Ectodermal cell (in vitro differentiated cells): ENCODE measurements around the gene IRF2BP2.

Source experiments
- H3K27ac ChIP-seq: 2 replicates; pipeline ENCODE4 v1.7.0; 2013; ENCODE audit warnings: mild to moderate bottlenecking, low read depth, low read length; ENCODE audit not compliant: insufficient read depth, poor library complexity, severe bottlenecking
- H3K27me3 ChIP-seq: 2 replicates; pipeline ENCODE4 v1.7.0; 2013; ENCODE audit warnings: mild to moderate bottlenecking, low read length; ENCODE audit not compliant: insufficient read depth, control insufficient read depth, poor library complexity, severe bottlenecking
- H3K36me3 ChIP-seq: one replicate; pipeline ENCODE4 v1.7.0; 2013; ENCODE audit warnings: low read length; ENCODE audit not compliant: control insufficient read depth, insufficient read depth
- H3K4me1 ChIP-seq: one replicate; pipeline ENCODE4 v1.7.0; 2013; ENCODE audit warnings: low read length; ENCODE audit not compliant: control insufficient read depth, insufficient read depth
- H3K4me3 ChIP-seq: 2 replicates; pipeline ENCODE4 v1.7.0; 2013; ENCODE audit warnings: low read depth, low read length, control low read depth; ENCODE audit not compliant: insufficient read depth
- H3K9me3 ChIP-seq: 2 replicates; pipeline ENCODE4 v1.7.0; 2013; ENCODE audit warnings: mild to moderate bottlenecking, low read length, moderate library complexity; ENCODE audit not compliant: control insufficient read depth
- WGBS, 2 experiments: methylation state at CpG; one replicate each; pipeline ENCODE4 v1.1.7; 2013; ENCODE audit warnings: missing lambda C conversion rate in 2 of 2; 5-methylcytosine and 5-hydroxymethylcytosine counted together

IRF2BP2 gene

DNA sequence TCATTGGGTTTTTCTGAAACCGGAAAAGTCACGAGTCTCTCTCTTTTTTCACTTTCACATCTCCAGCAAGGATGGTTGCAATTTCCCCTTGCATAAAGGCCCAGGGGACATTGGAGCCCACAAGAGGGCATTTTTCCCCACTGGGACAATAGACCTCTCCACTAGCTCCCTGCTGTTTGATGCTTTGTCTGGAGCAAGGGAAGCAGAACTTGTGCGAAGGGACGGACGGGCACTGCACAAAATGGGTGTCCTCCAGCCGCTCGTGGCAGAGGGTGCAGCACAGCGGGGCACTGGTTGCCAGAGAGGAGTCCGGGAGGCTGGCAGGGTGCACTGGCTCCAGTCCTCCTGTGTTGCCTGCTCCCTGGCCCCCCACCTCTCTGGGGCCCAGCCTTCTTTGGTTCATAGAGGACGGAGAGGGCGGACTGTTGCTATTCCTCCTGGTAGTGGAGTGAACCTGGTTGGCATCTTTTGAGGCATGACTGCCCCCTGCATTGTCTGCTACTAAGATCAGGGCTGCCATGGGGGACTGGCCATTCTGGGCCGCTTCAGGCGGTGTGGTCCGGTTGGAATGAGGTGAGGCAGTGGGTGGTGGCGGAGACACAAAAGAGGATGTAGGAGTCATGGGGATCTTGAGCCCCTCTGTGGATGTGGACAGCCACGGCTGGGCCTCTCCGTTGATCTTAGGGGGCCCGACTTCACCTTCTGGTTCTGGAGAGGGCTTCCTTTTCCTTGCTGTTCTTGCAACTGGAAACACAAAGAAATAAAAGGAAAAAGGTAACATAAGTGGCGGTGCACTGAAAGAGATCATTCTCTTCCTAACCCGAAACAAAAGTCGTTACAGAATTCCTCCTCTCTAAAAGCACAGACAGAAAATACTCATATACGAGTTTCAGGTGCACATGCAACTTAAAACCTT, 2.6 kb downstream of the IRF2BP2 start:
- H3K4me3 ChIP-seq: peak overlapping the region; percentile 67
- H3K9me3 ChIP-seq: no peaks in the 10 kb centered on the region
- H3K36me3 ChIP-seq: peaks cover 5% of the 10 kb centered on the region
- H3K4me1 ChIP-seq: peaks cover 34% of the 10 kb centered on the region
- WGBS, 2 experiments: 25 to 33% methylated on average over 22 of the region's 22 CpGs
- no peak overlapping the region for H3K27ac ChIP-seq
- H3K27me3 ChIP-seq: no peaks in the 10 kb centered on the region

DNA sequence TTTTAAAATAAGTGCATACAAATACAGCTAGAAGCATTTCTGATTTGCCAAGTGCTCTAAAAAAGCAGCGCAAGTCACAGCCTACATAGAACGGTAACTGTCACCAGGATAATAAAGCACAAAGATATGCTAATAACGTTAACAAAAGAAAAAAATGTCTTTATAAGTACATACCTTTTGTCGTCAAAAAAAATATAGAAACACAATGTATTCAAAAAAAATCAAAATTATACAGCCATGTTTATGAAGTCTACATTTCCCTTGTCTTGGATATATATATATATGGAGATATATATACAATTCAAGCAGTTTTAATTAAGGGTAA, 3.2 kb downstream of the IRF2BP2 start:
- peaks cover 29% of the 10 kb centered on the region for H3K4me1 ChIP-seq
- no peaks in the 10 kb centered on the region for H3K9me3 ChIP-seq
- H3K27ac ChIP-seq: no peak overlapping the region
- H3K36me3 ChIP-seq: peaks cover 5% of the 10 kb centered on the region
- WGBS, 2 experiments: 50 to 70% methylated on average over 2 of the region's 4 CpGs
- H3K4me3 ChIP-seq: peak overlapping the region; percentile 67
- H3K27me3 ChIP-seq: no peaks in the 10 kb centered on the region

DNA sequence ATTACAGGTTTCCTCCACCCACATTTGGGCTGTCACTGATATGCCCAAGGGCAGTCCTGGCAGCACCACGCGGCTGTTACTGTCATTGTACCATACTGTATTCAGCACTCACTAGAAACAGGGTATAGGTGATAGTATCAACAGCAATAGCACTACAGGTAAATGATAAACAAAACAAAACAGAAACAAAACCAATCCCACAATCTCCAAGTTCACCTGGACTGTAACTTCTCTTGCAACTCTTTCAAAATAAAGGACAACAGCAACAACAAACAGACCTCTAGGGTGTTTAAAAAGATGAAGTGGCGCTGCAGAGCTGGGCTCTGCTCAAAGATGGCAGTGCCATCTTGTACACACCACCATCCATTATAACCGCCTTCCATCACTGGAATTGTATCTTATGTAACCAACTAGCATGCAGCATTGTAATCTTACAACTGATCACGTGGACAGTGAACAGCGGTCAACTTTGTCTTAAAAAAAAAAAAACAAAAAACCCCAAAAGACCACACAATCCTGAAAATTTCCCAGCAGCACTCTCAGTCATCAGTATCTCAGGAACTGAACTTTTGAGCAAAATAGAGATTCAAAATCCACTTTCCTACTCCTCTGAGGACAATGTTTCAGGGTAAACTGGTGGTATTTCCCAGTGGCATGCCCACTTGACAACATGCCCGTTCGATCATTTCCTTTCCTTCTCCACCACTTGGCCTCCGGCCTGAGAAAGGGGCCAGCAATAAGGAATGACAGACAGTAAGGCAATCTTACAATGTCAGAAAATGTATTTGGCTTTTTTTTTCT, 3.8 kb downstream of the IRF2BP2 start:
- Histone ChIP-seq H3K36me3 (peaks cover 5% of the 10 kb centered on the region), H3K27ac (no peak overlapping the region), H3K9me3 (no peaks in the 10 kb centered on the region), H3K4me3 (peak overlapping the region; percentile 67), H3K4me1 (peaks cover 24% of the 10 kb centered on the region), H3K27me3 (no peaks in the 10 kb centered on the region)
- 57% methylated on average over 9 of the region's 9 CpGs for WGBS, 2 experiments

DNA sequence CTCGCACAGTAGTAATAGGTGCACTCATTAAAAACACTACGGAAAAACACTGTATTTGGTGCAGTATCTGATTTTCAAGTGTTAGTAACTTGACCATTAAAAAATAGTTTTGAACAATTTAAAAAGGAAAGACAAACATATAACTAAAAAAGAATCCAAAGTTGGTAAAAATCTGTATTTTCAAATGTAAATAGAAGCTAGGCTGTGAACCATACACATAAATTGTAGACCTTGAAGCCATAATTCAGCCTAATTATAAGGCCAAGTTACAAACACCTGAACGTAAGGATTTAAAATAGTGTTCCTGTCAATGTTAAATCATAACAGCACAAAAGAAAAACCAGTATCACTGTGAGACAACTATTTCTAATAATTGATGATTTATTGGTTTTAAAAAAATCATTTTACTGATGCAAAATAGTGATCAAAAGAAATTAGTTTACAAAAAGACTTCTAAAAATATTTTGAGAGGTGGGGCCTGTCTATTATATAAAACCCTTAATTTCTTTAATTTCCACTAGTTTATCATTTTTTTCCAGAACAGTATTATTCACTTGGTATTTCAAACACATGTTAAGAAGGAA, 4.5 kb downstream of the IRF2BP2 start:
- no peak overlapping the region for H3K27ac ChIP-seq
- H3K9me3 ChIP-seq: no peaks in the 10 kb centered on the region
- H3K4me1 ChIP-seq: peaks cover 28% of the 10 kb centered on the region
- H3K4me3 ChIP-seq: peak overlapping the region; percentile 67
- H3K27me3 ChIP-seq: no peaks in the 10 kb centered on the region
- H3K36me3 ChIP-seq: peaks cover 5% of the 10 kb centered on the region
- whole genome bisulfite sequencing, 2 experiments: 74 to 94% methylated on average over 2 to 3 of the region's 3 CpGs

DNA sequence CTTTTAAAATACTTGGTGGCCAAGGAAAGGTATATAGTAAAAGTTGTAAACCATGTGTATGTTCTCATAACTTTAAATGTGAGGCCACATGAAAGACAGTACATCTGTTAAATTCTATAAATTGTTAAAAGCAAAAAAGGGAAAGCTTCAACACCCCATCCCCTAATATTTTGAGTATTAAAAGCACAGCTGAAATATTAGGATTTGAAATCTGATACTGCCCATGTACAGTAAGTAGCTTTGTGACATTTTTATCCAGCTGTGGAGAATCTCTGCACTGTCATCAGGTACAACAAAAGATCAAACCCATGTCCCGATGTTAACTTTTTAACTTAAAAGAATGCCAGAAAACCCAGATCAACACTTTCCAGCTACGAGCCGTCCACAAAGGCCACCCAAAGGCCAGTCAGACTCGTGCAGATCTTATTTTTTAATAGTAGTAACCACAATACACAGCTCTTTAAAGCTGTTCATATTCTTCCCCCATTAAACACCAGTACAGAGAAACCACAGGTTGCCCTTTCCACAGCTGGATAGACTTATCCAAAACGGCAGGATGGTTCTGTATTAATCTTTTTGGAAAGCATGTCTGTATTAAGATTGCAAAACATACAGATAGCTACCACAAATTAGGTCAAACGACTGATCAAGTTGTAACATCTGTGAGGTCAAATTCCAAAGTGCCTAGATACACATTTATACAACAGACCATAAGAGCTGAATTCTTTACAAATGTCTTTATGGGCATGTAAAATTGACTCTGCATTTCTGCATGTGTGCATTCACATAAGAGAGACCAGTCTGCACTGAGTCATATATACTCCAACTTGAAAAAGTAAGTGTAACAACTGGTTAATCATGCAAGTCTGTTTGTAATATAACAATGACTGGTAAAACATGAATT, 5.2 kb downstream of the IRF2BP2 start:
- 39 to 55% methylated on average over 6 of the region's 6 CpGs for WGBS, 2 experiments
- no peaks in the 10 kb centered on the region for H3K27me3 ChIP-seq
- peak overlapping the region; percentile 67 for H3K4me3 ChIP-seq
- H3K9me3 ChIP-seq: no peaks in the 10 kb centered on the region
- H3K36me3 ChIP-seq: peaks cover 5% of the 10 kb centered on the region
- no peak overlapping the region for H3K27ac ChIP-seq
- H3K4me1 ChIP-seq: peaks cover 31% of the 10 kb centered on the region

DNA sequence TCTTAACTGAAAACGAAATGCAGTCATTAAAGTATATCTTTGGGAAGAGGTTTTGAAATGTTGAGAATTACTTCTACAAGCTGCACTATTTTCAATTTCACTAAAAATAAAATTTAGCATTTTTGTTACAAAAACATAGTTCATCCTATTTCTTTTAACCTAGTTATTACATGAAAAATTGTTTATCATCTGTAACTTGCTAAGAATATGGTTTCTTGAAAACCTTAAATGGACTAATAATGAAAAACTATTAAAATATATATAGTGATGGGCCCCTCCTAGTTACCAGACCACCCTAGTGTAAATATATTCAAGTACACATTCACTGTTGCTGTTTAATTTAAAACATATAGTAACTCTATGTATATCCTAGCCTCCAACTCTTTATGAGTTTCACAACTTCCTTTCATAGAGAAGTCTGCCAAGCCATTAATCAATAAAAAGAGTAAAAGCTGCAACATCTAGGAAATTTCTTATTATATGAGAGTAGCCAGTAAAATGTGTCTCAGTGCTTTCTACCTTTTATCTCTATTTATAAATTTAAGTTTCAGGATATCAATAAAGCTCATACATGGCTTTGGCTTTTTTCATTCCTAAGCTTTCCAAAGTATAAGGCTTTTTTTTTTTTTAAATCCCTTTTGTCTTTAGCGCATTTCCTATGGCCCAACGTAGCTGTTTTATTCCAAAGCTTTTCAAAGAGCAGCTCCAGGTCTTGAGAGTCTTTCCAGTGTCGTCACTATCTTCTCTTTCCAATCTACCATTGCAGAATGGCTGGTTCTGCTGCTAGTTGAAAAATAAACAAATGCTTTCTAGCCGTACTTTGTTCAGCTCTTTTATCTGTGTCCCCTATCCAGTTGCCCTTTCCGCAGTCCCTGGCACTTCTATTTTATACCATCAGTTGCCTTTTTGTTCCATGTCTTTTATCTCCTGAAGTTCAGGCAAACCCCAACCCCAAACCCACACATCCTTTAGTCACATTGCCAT, 6.5 kb downstream of the IRF2BP2 start:
- H3K9me3 ChIP-seq: no peaks in the 10 kb centered on the region
- peaks cover 5% of the 10 kb centered on the region for H3K36me3 ChIP-seq
- 30 to 34% methylated on average over 5 to 6 of the region's 6 CpGs for WGBS, 2 experiments
- H3K4me1 ChIP-seq: peaks cover 31% of the 10 kb centered on the region
- peak overlapping the region; percentile 5 for H3K4me3 ChIP-seq
- H3K27ac ChIP-seq: no peak overlapping the region
- no peaks in the 10 kb centered on the region for H3K27me3 ChIP-seq

DNA sequence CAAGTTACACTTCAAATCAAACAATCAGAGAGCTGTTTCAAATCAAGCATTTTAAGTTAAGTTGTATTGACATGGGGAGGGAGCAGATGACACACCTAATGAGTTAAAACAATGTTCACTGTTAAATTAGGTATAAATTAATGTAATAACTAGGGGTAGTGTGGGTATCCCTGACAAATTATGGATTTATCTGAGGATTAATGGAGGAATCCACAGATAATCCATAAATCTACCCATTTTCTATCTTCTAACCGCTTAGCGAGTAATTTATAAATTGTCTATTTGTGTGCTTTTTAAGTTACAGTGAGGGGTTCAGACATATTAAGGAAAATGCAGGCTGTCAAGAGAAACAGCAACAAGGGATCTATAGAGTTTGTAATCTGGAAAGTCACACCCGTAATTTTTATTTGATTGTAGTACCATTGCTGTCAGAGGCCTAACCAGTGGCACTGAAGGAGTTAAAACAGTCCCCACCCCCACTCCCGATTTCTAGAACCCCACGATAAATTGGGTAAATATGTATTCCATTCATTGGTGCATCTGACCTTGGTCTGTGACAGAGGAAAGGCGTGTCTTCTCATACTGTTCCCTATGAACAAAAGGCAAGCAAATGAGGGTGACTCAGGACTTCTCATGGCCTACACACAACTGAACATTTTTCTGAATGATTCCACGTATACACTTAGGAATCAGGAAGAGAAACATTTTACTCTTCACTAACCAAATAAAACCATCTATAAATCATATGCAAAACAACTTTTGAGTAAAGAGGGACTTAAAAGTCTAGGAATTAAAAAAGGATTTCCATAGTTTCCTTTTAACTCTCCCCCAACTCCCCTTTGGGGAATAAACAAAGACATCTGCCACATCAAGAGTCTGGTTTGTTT, 7.4 kb downstream of the IRF2BP2 start:
- Histone ChIP-seq H3K4me1 (peaks cover 31% of the 10 kb centered on the region), H3K36me3 (peaks cover 5% of the 10 kb centered on the region), H3K27ac (no peak overlapping the region), H3K27me3 (no peaks in the 10 kb centered on the region), H3K9me3 (no peaks in the 10 kb centered on the region), H3K4me3 (no peak overlapping the region)
- 67 to 75% methylated on average over 7 of the region's 7 CpGs for WGBS, 2 experiments

DNA sequence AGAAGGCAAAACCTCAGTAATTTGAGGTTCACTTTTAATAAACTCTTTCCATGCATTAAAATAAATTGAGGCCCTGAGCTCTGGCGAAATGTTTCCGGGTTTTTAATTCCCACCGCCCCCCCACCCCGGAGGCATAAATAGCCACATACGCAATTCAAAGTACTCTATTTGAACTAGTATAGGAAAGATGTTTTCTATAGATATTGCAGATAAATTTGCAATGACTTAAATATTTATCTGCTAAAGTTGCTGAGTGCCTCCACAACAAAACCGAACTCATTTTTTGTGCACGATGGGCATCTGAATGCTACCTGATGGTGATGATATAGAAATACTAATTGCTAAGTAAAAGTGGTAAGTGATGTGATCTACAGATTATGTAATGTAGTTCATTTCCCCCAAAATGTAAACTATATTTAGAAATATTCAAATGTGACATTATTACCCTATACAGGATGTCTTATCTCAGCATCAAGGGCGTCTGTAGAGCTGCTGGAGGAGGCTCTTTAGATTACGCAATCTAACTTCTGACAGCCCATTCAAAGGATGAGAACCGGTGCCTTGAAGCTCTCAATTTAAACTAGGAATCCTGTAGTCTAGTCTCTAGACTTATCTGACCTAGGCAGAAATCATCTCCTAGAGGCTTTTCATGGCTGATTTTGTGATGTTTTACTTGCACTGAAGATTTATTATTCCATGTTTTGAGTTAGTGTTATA, 8.5 kb downstream of the IRF2BP2 start:
- no peaks in the 10 kb centered on the region for H3K27me3 ChIP-seq
- H3K4me1 ChIP-seq: peaks cover 27% of the 10 kb centered on the region
- no peak overlapping the region for H3K27ac ChIP-seq
- WGBS, 2 experiments: 81 to 84% methylated on average over 7 to 9 of the region's 10 CpGs
- no peak overlapping the region for H3K4me3 ChIP-seq
- no peaks in the 10 kb centered on the region for H3K9me3 ChIP-seq
- peaks cover 2% of the 10 kb centered on the region for H3K36me3 ChIP-seq
